Measurements from ENCODE around the gene KLHL35. TPM values are rescaled to one million over a fixed set of nuclear protein-coding genes. Genes with fewer than 3 reads are reported as not detected.

Gene KLHL35
- total and polyA plus RNA-seq, 2 experiments from 2014 or later, result 0.10 to 0.28 TPM

GRCh38 chr11:75463106-75463774 lies 30.2 kb upstream of the KLHL35 start:
- H3K36me3 Mint-ChIP-seq (ENCODE audit: low read depth), result no peaks in the 10 kb centered on the region
- H4K20me1 ChIP-seq (replicated peaks; ENCODE audit: insufficient read depth), result no peaks in the 10 kb centered on the region
- no peak for TF ChIP-seq NANOG (IDR thresholded peaks at IDR 0.05; ENCODE audit: borderline replicate concordance)
- no peak overlapping the region for H3K4me2 ChIP-seq
- H3F3A ChIP-seq (replicated peaks; ENCODE audit: low read depth), result no peaks in the 10 kb centered on the region
- H3K4me3 Mint-ChIP-seq, result no peak overlapping the region; the same call in 2 of the 3 replicates
- H3K79me2 ChIP-seq (replicated peaks; ENCODE audit: insufficient read depth), result no peaks in the 10 kb centered on the region
- H3K36me3 ChIP-seq (ENCODE audit: insufficient read depth), result no peaks in the 10 kb centered on the region
- H3K9me2 ChIP-seq (ENCODE audit: insufficient read depth), result no peaks in the 10 kb centered on the region
- no peak overlapping the region for H2AFZ ChIP-seq
- no peaks in the 10 kb centered on the region; the same call in 1 of the 2 replicates for H3K4me1 ChIP-seq (ENCODE audit: insufficient read depth)
- H3K27me3 Mint-ChIP-seq (ENCODE audit: insufficient read depth, low read depth, poor library complexity), result peaks cover 7% of the 10 kb centered on the region
- DNase-seq (ENCODE audit: low spot score) (no peak), ATAC-seq (no peak)
- no peaks in the 10 kb centered on the region for H3K9me3 Mint-ChIP-seq
- H3K4me1 Mint-ChIP-seq, result peaks cover 43% of the 10 kb centered on the region
- H3K27ac ChIP-seq (ENCODE audit: low read depth), result no peak overlapping the region
- no peak overlapping the region for H3K4me3 ChIP-seq
- H3K27ac Mint-ChIP-seq, result no peak overlapping the region
- H3K27me3 ChIP-seq (ENCODE audit: insufficient read depth), result no peaks in the 10 kb centered on the region

- DNase-seq (ENCODE audit: low spot score) (peak; percentile 56), ATAC-seq (peak; percentile 71)
- H3K9me3 Mint-ChIP-seq, result no peaks in the 10 kb centered on the region
Measured at GRCh38 chr11:75462117-75462653, 29.2 kb upstream of the KLHL35 start.

More at GRCh38 chr11:75462117-75462653, 29.2 kb upstream of the KLHL35 start:
- TF ChIP-seq JUNB (IDR thresholded peaks at IDR 0.05; ENCODE audit: unreplicated experiment) (no peak), CTCF (conservative IDR thresholded peaks at IDR 0.05; ENCODE audit: low read depth in 2 of 2) (no peak), ZNF114 (CRISPR knock-in tag; IDR thresholded peaks at IDR 0.05) (no peak), NANOG (IDR thresholded peaks at IDR 0.05; ENCODE audit: borderline replicate concordance) (no peak), ZNF462 (CRISPR knock-in tag; IDR thresholded peaks at IDR 0.05) (0 out of 2 replicates have a peak, but pooled peaks have one; percentile 40), STAT1 (IDR thresholded peaks at IDR 0.05; ENCODE audit: unreplicated experiment) (no peak), ETS1 (IDR thresholded peaks at IDR 0.05) (no peak), EZH2 (IDR thresholded peaks at IDR 0.05; ENCODE audit: low read depth, unreplicated experiment) (no peak)
- H2AFZ ChIP-seq, result peak overlapping the region; percentile 69; the same call in 1 of the 2 replicates
- H3K4me1 ChIP-seq (ENCODE audit: insufficient read depth), result no peaks in the 10 kb centered on the region; the same call in 1 of the 2 replicates
- Mint-ChIP-seq H3K27me3 (ENCODE audit: insufficient read depth, low read depth, poor library complexity) (peaks cover 7% of the 10 kb centered on the region), H3K27ac (peak overlapping the region; percentile 30; the same call in 1 of the 2 replicates), H3K36me3 (ENCODE audit: low read depth) (no peaks in the 10 kb centered on the region), H3K4me1 (peaks cover 41% of the 10 kb centered on the region), H3K4me3 (no peak overlapping the region; the same call in 2 of the 3 replicates)
- H3K4me3 ChIP-seq, result no peak overlapping the region
- no peaks in the 10 kb centered on the region for H4K20me1 ChIP-seq (replicated peaks; ENCODE audit: insufficient read depth)
- no peak overlapping the region for H3K27ac ChIP-seq (ENCODE audit: low read depth)
- H3K27me3 ChIP-seq (ENCODE audit: insufficient read depth), result no peaks in the 10 kb centered on the region
- no peaks in the 10 kb centered on the region for H3F3A ChIP-seq (replicated peaks; ENCODE audit: low read depth)
- H3K9me2 ChIP-seq (ENCODE audit: insufficient read depth), result no peaks in the 10 kb centered on the region
- no peaks in the 10 kb centered on the region for H3K79me2 ChIP-seq (replicated peaks; ENCODE audit: insufficient read depth)
- no peaks in the 10 kb centered on the region for H3K36me3 ChIP-seq (ENCODE audit: insufficient read depth)
- H3K4me2 ChIP-seq, result peak overlapping the region; percentile 48; the same call in 1 of the 2 replicates

Data from GM23338 (cell line).